HepG2 (cell line): ENCODE measurements around the gene RCCD1. TPM values are rescaled to one million over a fixed set of nuclear protein-coding genes. Genes with fewer than 3 reads are reported as not detected.

ENCODE experiments used
- CSRNP1 ChIP-seq: sonication (generic); formaldehyde crosslinking; IDR thresholded peaks from 2 replicates; pipeline ENCODE4 v1.8.1; 2023; ENCODE audit warnings: mild to moderate bottlenecking, missing genetic modification reagents
- ETS1 ChIP-seq: sonication (generic); formaldehyde crosslinking; IDR thresholded peaks from 2 replicates; pipeline ENCODE4 v1.4.0; 2020; ENCODE audit warnings: missing genetic modification reagents
- FOXP4 ChIP-seq: sonication (generic); formaldehyde crosslinking; IDR thresholded peaks from 2 replicates; pipeline ENCODE4 v1.4.0; 2020; ENCODE audit warnings: missing genetic modification reagents
- MED8 ChIP-seq: sonication (generic); formaldehyde crosslinking; IDR thresholded peaks from 2 replicates; pipeline ENCODE4 v1.8.1; 2023; ENCODE audit warnings: mild to moderate bottlenecking, missing genetic modification reagents; ENCODE audit not compliant: insufficient replicate concordance
- THRA ChIP-seq: sonication (generic); formaldehyde crosslinking; IDR thresholded peaks from 2 replicates; pipeline ENCODE4 v1.4.0; 2020; ENCODE audit warnings: missing genetic modification reagents, borderline replicate concordance
- TIGD3 ChIP-seq: sonication (generic); formaldehyde crosslinking; IDR thresholded peaks from 2 replicates; pipeline ENCODE4 v1.5.1; 2020; ENCODE audit warnings: mild to moderate bottlenecking, missing genetic modification reagents, borderline replicate concordance
- TOPORS ChIP-seq: sonication (generic); formaldehyde crosslinking; IDR thresholded peaks from 2 replicates; pipeline ENCODE4 v1.8.0; 2023; ENCODE audit warnings: mild to moderate bottlenecking, missing genetic modification reagents
- ZNF205 ChIP-seq: IDR thresholded peaks from 2 replicates; pipeline ENCODE4 v1.6.1; 2018; ENCODE audit warnings: missing biosample characterization, missing genetic modification reagents
- ZNF574 ChIP-seq: sonication (generic); formaldehyde crosslinking; IDR thresholded peaks from 2 replicates; pipeline ENCODE4 v1.4.0; 2020; ENCODE audit warnings: missing genetic modification reagents
- ZNF770 ChIP-seq: sonication (generic); formaldehyde crosslinking; IDR thresholded peaks from 2 replicates; pipeline ENCODE4 v1.5.0; 2020; ENCODE audit warnings: mild to moderate bottlenecking, missing genetic modification reagents
- ZNF772 ChIP-seq: sonication (generic); formaldehyde crosslinking; IDR thresholded peaks from 2 replicates; pipeline ENCODE4 v1.5.0; 2020; ENCODE audit warnings: mild to moderate bottlenecking, missing genetic modification reagents
- ZNF850 ChIP-seq: sonication (generic); formaldehyde crosslinking; conservative IDR thresholded peaks from 2 replicates; pipeline ENCODE4 v1.9.0; 2021; ENCODE audit warnings: mild to moderate bottlenecking, missing genetic modification reagents
- polyA plus RNA-seq, 8 experiments: library from polyadenylated mRNA; depleted of rRNA in 3 of 8; stranded (reverse) in 7 of 8; unstranded in 1 of 8; fragments of >200 nt; fragmentation: Illumina TruSeq in 4 of 8; extraction: Trizol in 4 of 8; gene quantifications; 2 replicates each; pipeline versions ENCODE4 v1.2.1 to v1.2.3, GENCODE V29; 2011 to 2016; ENCODE audit warnings: low read depth in 4 of 8, missing spikeins in 1 of 8, mixed read lengths in 1 of 8; ENCODE audit not compliant: insufficient read depth in 1 of 8
- total RNA-seq, 5 experiments: library from RNA; depleted of rRNA; stranded (reverse); fragments of >200 nt; fragmentation: Illumina TruSeq; extraction: Trizol; gene quantifications; 2 replicates each; pipeline ENCODE4 v1.2.3, GENCODE V29; 2016; ENCODE audit warnings: low read depth in 1 of 5

Gene RCCD1
- total and polyA plus RNA-seq, 2 of the 13 experiments (the other 11 are each of a cell fraction or from before 2014, with no cell fraction given) = 14.1 to 15.1 TPM

GRCh38 chr15:90931828-90932659, 22.6 kb upstream of the RCCD1 start, which contains the start of gene HDDC3 (continued):
- TF ChIP-seq CSRNP1 (CRISPR knock-in tag) (no peak; the same call in 1 of the 2 replicates), MED8 (CRISPR knock-in tag) (peak; percentile 86), TIGD3 (CRISPR knock-in tag) (no peak; the same call in 1 of the 2 replicates), ZNF770 (CRISPR knock-in tag) (peak; percentile 15; the same call in 1 of the 2 replicates), THRA (peak; percentile 80), ETS1 (CRISPR knock-in tag) (0 out of 2 replicates have a peak, but pooled peaks have one; percentile 18), ZNF574 (CRISPR knock-in tag) (peak; percentile 99), ZNF850 (CRISPR knock-in tag) (no peak), FOXP4 (CRISPR knock-in tag) (peak; percentile 29), TOPORS (CRISPR knock-in tag) (no peak), ZNF205 (CRISPR knock-in tag) (peak; percentile 57; the same call in 1 of the 2 replicates), ZNF772 (CRISPR knock-in tag) (peak; percentile 78)
